ENCODE data around the gene KCNF1. TPM values are rescaled to one million over a fixed set of nuclear protein-coding genes. Genes with fewer than 3 reads are reported as not detected.

KCNF1 gene
- total RNA-seq, 1 experiment from 2014 or later = 3.2 TPM

DNA sequence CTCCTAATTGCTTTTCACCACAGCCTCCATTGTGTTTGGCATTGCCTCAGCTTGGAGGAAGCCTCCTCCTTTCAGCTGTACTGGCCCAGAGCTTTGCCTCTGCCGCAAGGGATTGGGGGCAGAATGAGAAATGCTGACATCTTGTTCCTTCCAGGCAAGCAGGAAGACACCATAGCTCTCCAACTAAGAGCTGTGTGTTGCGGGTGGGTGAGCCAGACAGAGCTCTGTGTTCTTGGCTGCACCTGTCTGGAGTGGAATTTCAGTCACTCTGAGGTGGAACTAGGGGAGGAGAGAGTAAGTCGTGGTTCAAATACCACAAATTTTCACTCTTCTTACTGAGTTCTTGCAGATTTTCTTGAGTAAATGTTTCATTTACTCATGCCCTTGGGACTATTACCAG, 36.6 kb upstream of the KCNF1 start:
- Histone ChIP-seq H2BK20ac (ENCODE audit: low read depth, low read length, poor library complexity, severe bottlenecking) (no peak overlapping the region), H4K8ac (replicated peaks; ENCODE audit: insufficient read length, low read depth, low read length) (no peak overlapping the region), H3K14ac (ENCODE audit: insufficient read depth, low read length) (no peak overlapping the region), H3K27me3 (ENCODE audit: insufficient read depth, low read length) (no peaks in the 10 kb centered on the region), H3K23ac (ENCODE audit: insufficient read length, low read depth, low read length) (no peak overlapping the region), H2BK12ac (ENCODE audit: insufficient read length, low read depth, low read length) (no peak overlapping the region), H3K27ac (ENCODE audit: insufficient read length, low read depth, low read length) (no peak overlapping the region), H2AK5ac (ENCODE audit: insufficient read length, low read length) (no peak overlapping the region), H3K79me2 (ENCODE audit: insufficient read depth, low read length) (no peaks in the 10 kb centered on the region), H3K4ac (ENCODE audit: low read depth, low read length) (no peak overlapping the region), H2AFZ (ENCODE audit: low read length) (no peak overlapping the region), H2BK15ac (ENCODE audit: low read depth, low read length) (no peak overlapping the region), H3K23me2 (ENCODE audit: insufficient read length, low read depth, low read length, poor library complexity, severe bottlenecking) (no peaks in the 10 kb centered on the region), H4K91ac (ENCODE audit: insufficient read length, low read depth, low read length) (no peak overlapping the region), H3K9me3 (ENCODE audit: control insufficient read depth, low read depth, low read length) (no peaks in the 10 kb centered on the region), H2BK120ac (ENCODE audit: low read depth, low read length, poor library complexity, severe bottlenecking) (no peak overlapping the region), H3T11ph (ENCODE audit: low read length) (no peak overlapping the region), H4K5ac (ENCODE audit: insufficient read length, low read depth, low read length) (no peak overlapping the region), H4K20me1 (ENCODE audit: control insufficient read depth, insufficient read depth, insufficient read length) (peaks cover 3% of the 10 kb centered on the region), H3K4me1 (ENCODE audit: insufficient read depth, low read length) (no peaks in the 10 kb centered on the region), H2BK5ac (ENCODE audit: insufficient read length, low read length) (no peak overlapping the region), H3K56ac (ENCODE audit: insufficient read length, low read depth, low read length) (no peak overlapping the region), H3K79me1 (ENCODE audit: insufficient read depth, low read depth, low read length, poor library complexity, severe bottlenecking) (no peaks in the 10 kb centered on the region), H3K18ac (ENCODE audit: insufficient read length, low read depth, low read length) (no peak overlapping the region), H3K9ac (ENCODE audit: extremely low read depth, insufficient read length, low read length) (no peak overlapping the region), H3K4me2 (ENCODE audit: insufficient read depth, insufficient read length, low read length) (no peak overlapping the region)
- H3K4me3 Mint-ChIP-seq = no peak overlapping the region
- peaks cover 2% of the 10 kb centered on the region for H3K27me3 Mint-ChIP-seq (ENCODE audit: low read depth)
- H3K9me3 Mint-ChIP-seq = peaks cover 11 to 15% of the 10 kb centered on the region in 2 experiments
- no peak overlapping the region; a peak in 1 of 7 replicates for H3K27ac Mint-ChIP-seq
- DNase-seq = no peak
- TF ChIP-seq, protein P1, sequence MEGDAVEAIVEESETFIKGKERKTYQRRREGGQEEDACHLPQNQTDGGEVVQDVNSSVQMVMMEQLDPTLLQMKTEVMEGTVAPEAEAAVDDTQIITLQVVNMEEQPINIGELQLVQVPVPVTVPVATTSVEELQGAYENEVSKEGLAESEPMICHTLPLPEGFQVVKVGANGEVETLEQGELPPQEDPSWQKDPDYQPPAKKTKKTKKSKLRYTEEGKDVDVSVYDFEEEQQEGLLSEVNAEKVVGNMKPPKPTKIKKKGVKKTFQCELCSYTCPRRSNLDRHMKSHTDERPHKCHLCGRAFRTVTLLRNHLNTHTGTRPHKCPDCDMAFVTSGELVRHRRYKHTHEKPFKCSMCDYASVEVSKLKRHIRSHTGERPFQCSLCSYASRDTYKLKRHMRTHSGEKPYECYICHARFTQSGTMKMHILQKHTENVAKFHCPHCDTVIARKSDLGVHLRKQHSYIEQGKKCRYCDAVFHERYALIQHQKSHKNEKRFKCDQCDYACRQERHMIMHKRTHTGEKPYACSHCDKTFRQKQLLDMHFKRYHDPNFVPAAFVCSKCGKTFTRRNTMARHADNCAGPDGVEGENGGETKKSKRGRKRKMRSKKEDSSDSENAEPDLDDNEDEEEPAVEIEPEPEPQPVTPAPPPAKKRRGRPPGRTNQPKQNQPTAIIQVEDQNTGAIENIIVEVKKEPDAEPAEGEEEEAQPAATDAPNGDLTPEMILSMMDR (conservative IDR thresholded peaks at IDR 0.05) = no peak
- H3K4me1 Mint-ChIP-seq = peaks cover 4 to 17% of the 10 kb centered on the region in 2 experiments
- H3K36me3 Mint-ChIP-seq (ENCODE audit: insufficient read depth in 1 of 3, low read depth in 3 of 3) = peaks cover 4 to 6% (median 4%) of the 10 kb centered on the region in 3 experiments; a peak in 6 of 7 replicates
- WGBS (ENCODE audit: extremely low coverage, insufficient read length, low lambda C conversion rate) = no CpG with 5 or more reads among the region's 3 CpGs

Data from H9 (cell line).